SK-N-SH treated with all-trans-retinoic acid at 6 μM for 48 hours (cell line): ENCODE measurements around the gene ABCC2.
A peak's percentile ranks its signal among the peaks of the same experiment; 100 is the strongest.

ENCODE experiments used
- ATAC-seq: fragments of 200-7000 bp; cut with Tn5 transposase; 3 replicates; pipeline ENCODE4 v1.9.1; 2020; ENCODE audit warnings: mild to moderate bottlenecking, moderate library complexity
- ARNTL ChIP-seq: fragments of 450-650 bp; formaldehyde crosslinking; IDR thresholded peaks from 2 replicates; pipeline ENCODE4 v1.5.0; 2020; ENCODE audit warnings: low read depth, mild to moderate bottlenecking, moderate library complexity, borderline replicate concordance
- BACH2 ChIP-seq: fragments of 250-450 bp; sonication (Bioruptor Pico); IDR thresholded peaks from 2 replicates; pipeline ENCODE4 v1.9.0; 2021; ENCODE audit warnings: mild to moderate bottlenecking, borderline replicate concordance
- CREB5 ChIP-seq: fragments of 250-450 bp; sonication (Bioruptor Pico); IDR thresholded peaks from 2 replicates; pipeline ENCODE4 v1.5.1; 2020; ENCODE audit warnings: low read depth, mild to moderate bottlenecking, moderate library complexity
- CSDC2 ChIP-seq: fragments of 250-450 bp; sonication (Bioruptor Pico); IDR thresholded peaks from 2 replicates; pipeline ENCODE4 v1.5.0; 2020; ENCODE audit warnings: mild to moderate bottlenecking, moderate library complexity
- CSRNP3 ChIP-seq: fragments of 250-450 bp; sonication (Bioruptor Pico); IDR thresholded peaks from 2 replicates; pipeline ENCODE4 v1.5.1; 2021; ENCODE audit warnings: mild to moderate bottlenecking, moderate library complexity
- ESRRG ChIP-seq: fragments of 250-450 bp; sonication (Bioruptor Pico); IDR thresholded peaks from 2 replicates; pipeline ENCODE4 v1.6.1; 2021; ENCODE audit warnings: mild to moderate bottlenecking
- GLIS3 ChIP-seq: fragments of 250-450 bp; sonication (Bioruptor Pico); IDR thresholded peaks from 2 replicates; pipeline ENCODE4 v1.5.0; 2020; ENCODE audit warnings: mild to moderate bottlenecking, moderate library complexity
- ISL1 ChIP-seq: fragments of 250-450 bp; sonication (Bioruptor Pico); IDR thresholded peaks from 2 replicates; pipeline ENCODE4 v2.1.2; 2022; ENCODE audit warnings: mild to moderate bottlenecking, moderate library complexity
- OSR1 ChIP-seq: fragments of 250-450 bp; sonication (Bioruptor Pico); IDR thresholded peaks from 2 replicates; pipeline ENCODE4 v1.8.0; 2022; ENCODE audit warnings: moderate library complexity, mild to moderate bottlenecking, inconsistent platforms
- PATZ1 ChIP-seq: fragments of 250-450 bp; sonication (Bioruptor Pico); IDR thresholded peaks from 2 replicates; pipeline ENCODE4 v1.8.0; 2020; ENCODE audit warnings: mild to moderate bottlenecking, moderate library complexity, borderline replicate concordance
- POU6F1 ChIP-seq: fragments of 250-450 bp; sonication (Bioruptor Pico); IDR thresholded peaks from 2 replicates; pipeline ENCODE4 v1.8.0; 2021; ENCODE audit warnings: low read depth, mild to moderate bottlenecking, moderate library complexity, borderline replicate concordance
- PPARA ChIP-seq: fragments of 250-450 bp; sonication (Bioruptor Pico); IDR thresholded peaks from 2 replicates; pipeline ENCODE4 v1.5.0; 2020; ENCODE audit warnings: mild to moderate bottlenecking, borderline replicate concordance
- RARB ChIP-seq: fragments of 250-450 bp; sonication (Bioruptor Pico); IDR thresholded peaks from 2 replicates; pipeline ENCODE4 v1.8.0; 2021; ENCODE audit warnings: mild to moderate bottlenecking, moderate library complexity
- SNAI2 ChIP-seq: fragments of 250-450 bp; sonication (Bioruptor Pico); IDR thresholded peaks from 2 replicates; pipeline ENCODE4 v1.5.0; 2020; ENCODE audit warnings: mild to moderate bottlenecking, moderate library complexity
- TCF4 ChIP-seq: fragments of 250-450 bp; sonication (Bioruptor Pico); IDR thresholded peaks from 2 replicates; pipeline ENCODE4 v1.8.0; 2021; ENCODE audit warnings: mild to moderate bottlenecking, moderate library complexity, borderline replicate concordance
- TOX ChIP-seq: fragments of 250-450 bp; sonication (Bioruptor Pico); IDR thresholded peaks from 2 replicates; pipeline ENCODE4 v1.8.0; 2021; ENCODE audit warnings: mild to moderate bottlenecking, moderate library complexity, borderline replicate concordance
- TSHZ2 ChIP-seq: fragments of 250-450 bp; sonication (Bioruptor Pico); IDR thresholded peaks from 2 replicates; pipeline ENCODE4 v1.5.0; 2020; ENCODE audit warnings: mild to moderate bottlenecking, moderate library complexity
- ZC3H10 ChIP-seq: fragments of 250-450 bp; sonication (Bioruptor Pico); IDR thresholded peaks from 2 replicates; pipeline ENCODE4 v1.5.1; 2021; ENCODE audit warnings: mild to moderate bottlenecking, moderate library complexity
- ZFP3 ChIP-seq: fragments of 250-450 bp; sonication (Bioruptor Pico); IDR thresholded peaks from 2 replicates; pipeline ENCODE4 v1.5.0; 2020; ENCODE audit warnings: mild to moderate bottlenecking, moderate library complexity
- ZFP30 ChIP-seq: fragments of 450-650 bp; formaldehyde crosslinking; IDR thresholded peaks from 2 replicates; pipeline ENCODE4 v1.5.0; 2022; ENCODE audit warnings: mild to moderate bottlenecking, moderate library complexity
- ZNF565 ChIP-seq: fragments of 450-650 bp; formaldehyde crosslinking; conservative IDR thresholded peaks from 2 replicates; pipeline ENCODE4 v1.5.0; 2020; ENCODE audit warnings: low read depth, mild to moderate bottlenecking, moderate library complexity
- ZNF70 ChIP-seq: fragments of 450-650 bp; formaldehyde crosslinking; IDR thresholded peaks from 2 replicates; pipeline ENCODE4 v1.5.0; 2020; ENCODE audit warnings: mild to moderate bottlenecking, moderate library complexity
- ZNF8 ChIP-seq: fragments of 450-650 bp; formaldehyde crosslinking; IDR thresholded peaks from 2 replicates; pipeline ENCODE4 v1.5.0; 2020; ENCODE audit warnings: mild to moderate bottlenecking, moderate library complexity

ABCC2 gene

GRCh38 chr10:99791831-99792230 is 9.4 kb downstream of the ABCC2 start:
- TF ChIP-seq ISL1 (CRISPR knock-in tag), result no peak
- TF ChIP-seq CSRNP3, result no peak
- TF ChIP-seq POU6F1, result no peak
- no peak for TF ChIP-seq BACH2 (CRISPR knock-in tag)
- TF ChIP-seq ARNTL (CRISPR knock-in tag), result no peak
- TF ChIP-seq ZNF70, result no peak
- TF ChIP-seq GLIS3 (CRISPR knock-in tag), result no peak
- TF ChIP-seq OSR1, result no peak
- TF ChIP-seq ZFP30 (CRISPR knock-in tag), result no peak
- TF ChIP-seq PATZ1 (CRISPR knock-in tag), result no peak
- TF ChIP-seq ZNF8 (CRISPR knock-in tag), result no peak
- no peak for TF ChIP-seq CREB5 (CRISPR knock-in tag)
- TF ChIP-seq ZC3H10 (CRISPR knock-in tag), result no peak
- no peak for TF ChIP-seq TOX (CRISPR knock-in tag)
- no peak for TF ChIP-seq TCF4
- no peak for TF ChIP-seq RARB
- TF ChIP-seq SNAI2 (CRISPR knock-in tag), result no peak
- TF ChIP-seq ZNF565 (CRISPR knock-in tag), result no peak
- TF ChIP-seq ESRRG, result no peak
- no peak for ATAC-seq

GRCh38 chr10:99793819-99794218 is 11.4 kb downstream of the ABCC2 start:
- TF ChIP-seq ISL1 (CRISPR knock-in tag) (peak; percentile 74), TCF4 (no peak)
- ATAC-seq, result no peak

- TF ChIP-seq POU6F1 (no peak), BACH2 (CRISPR knock-in tag) (no peak), OSR1 (no peak), GLIS3 (CRISPR knock-in tag) (no peak), ESRRG (no peak), PPARA (CRISPR knock-in tag) (no peak), RARB (no peak), ZC3H10 (CRISPR knock-in tag) (no peak), TCF4 (no peak), CSDC2 (CRISPR knock-in tag) (no peak), PATZ1 (CRISPR knock-in tag) (no peak), ZNF70 (no peak), TSHZ2 (CRISPR knock-in tag) (no peak), CSRNP3 (no peak), SNAI2 (CRISPR knock-in tag) (no peak), ZFP3 (CRISPR knock-in tag) (no peak)
Measured at GRCh38 chr10:99796928-99797327, 14.5 kb downstream of the ABCC2 start.

More at GRCh38 chr10:99796928-99797327, 14.5 kb downstream of the ABCC2 start:
- ATAC-seq, result no peak
